GM19397 (cell line): ENCODE measurements around the gene GCHFR.
A peak's percentile ranks its signal among the peaks of the same experiment; 100 is the strongest.

Experiments
- ATAC-seq: cut with Tn5 transposase; IDR thresholded peaks from one replicate; pipeline ENCODE4 v1.9.1; 2021; ENCODE audit warnings: mild to moderate bottlenecking, moderate library complexity; ENCODE audit not compliant: unreplicated experiment

The GCHFR gene

GRCh38 chr15:40763801-40764628, at the start of gene GCHFR:
TSS of gene GCHFR (plus strand) at chr15:40764068. CDS start at chr15:40764181, 113 bp downstream.
- peak; percentile 39 for ATAC-seq

- ATAC-seq = no peak
These were observed 49.7 kb upstream of the GCHFR start for GRCh38 chr15:40714144-40714543.

GRCh38 chr15:40716165-40716564, 47.7 kb upstream of the GCHFR start:
- no peak for ATAC-seq

GRCh38 chr15:40721701-40722100, 42.2 kb upstream of the GCHFR start:
- ATAC-seq = no peak

GRCh38 chr15:40722354-40722753, 41.5 kb upstream of the GCHFR start:
- no peak for ATAC-seq

- no peak for ATAC-seq
These were observed 40.9 kb upstream of the GCHFR start for GRCh38 chr15:40722934-40723333.

GRCh38 chr15:40723919-40724318, 39.9 kb upstream of the GCHFR start:
- no peak for ATAC-seq

GRCh38 chr15:40731034-40731433, 32.8 kb upstream of the GCHFR start:
- ATAC-seq = no peak

GRCh38 chr15:40736575-40736974, 27.3 kb upstream of the GCHFR start:
- ATAC-seq = no peak

- ATAC-seq = no peak
These were observed 26.8 kb upstream of the GCHFR start for GRCh38 chr15:40737048-40737447.

GRCh38 chr15:40739047-40739446, 24.8 kb upstream of the GCHFR start:
- ATAC-seq = no peak

GRCh38 chr15:40739854-40740253, 24.0 kb upstream of the GCHFR start:
- ATAC-seq = no peak

GRCh38 chr15:40743485-40743901, 20.4 kb upstream of the GCHFR start:
- no peak for ATAC-seq

GRCh38 chr15:40743921-40744814, 19.7 kb upstream of the GCHFR start:
- ATAC-seq = no peak

- ATAC-seq = no peak
These were observed 19.1 kb upstream of the GCHFR start for GRCh38 chr15:40744815-40745152.

GRCh38 chr15:40746916-40747418, 16.9 kb upstream of the GCHFR start:
- ATAC-seq = no peak

GRCh38 chr15:40747685-40748631, 15.9 kb upstream of the GCHFR start:
- no peak for ATAC-seq

GRCh38 chr15:40749151-40749630, 14.7 kb upstream of the GCHFR start:
- no peak for ATAC-seq

- no peak for ATAC-seq
These were observed 13.0 kb upstream of the GCHFR start for GRCh38 chr15:40750885-40751284.

GRCh38 chr15:40751745-40752144, 12.1 kb upstream of the GCHFR start:
- ATAC-seq = no peak

GRCh38 chr15:40754574-40754882, 9.3 kb upstream of the GCHFR start:
- ATAC-seq = peak; percentile 17
